ENCODE results near the gene ZNF334. TPM values are rescaled to one million over a fixed set of nuclear protein-coding genes. Genes with fewer than 3 reads are reported as not detected.

Gene ZNF334
- total and polyA plus RNA-seq, 2 of the 4 experiments (the other 2 are of a cell fraction) = 1.4 to 2.1 TPM

GRCh38 chr20:46520976-46521579, 7.7 kb upstream of the ZNF334 start:
- Histone ChIP-seq H3K36me3 (ENCODE audit: control insufficient read depth, insufficient read depth, low read length) (no peaks in the 10 kb centered on the region), H2AK5ac (ENCODE audit: low read depth, low read length) (no peak overlapping the region), H3K4me3 (ENCODE audit: insufficient read depth, low read depth, low read length) (no peak overlapping the region), H3K27ac (ENCODE audit: insufficient read depth, low read length) (no peak overlapping the region), H3K56ac (ENCODE audit: extremely low read depth, insufficient read depth, low read length) (no peak overlapping the region), H4K91ac (ENCODE audit: insufficient read depth, low read depth, low read length) (no peak overlapping the region), H2AFZ (replicated peaks; ENCODE audit: low read length, poor library complexity) (no peak overlapping the region), H3K79me1 (ENCODE audit: low read depth in 1 of 2, low read length in 2 of 2) (no peaks in the 10 kb centered on the region), H2BK120ac (ENCODE audit: low read depth, low read length) (no peak overlapping the region), H3K9me1 (ENCODE audit: insufficient read depth, low read length) (no peaks in the 10 kb centered on the region), H2AK9ac (replicated peaks; ENCODE audit: low read depth, low read length, poor library complexity) (no peak overlapping the region), H2BK15ac (ENCODE audit: low read depth, low read length) (no peak overlapping the region), H3K18ac (ENCODE audit: low read depth, low read length) (no peak overlapping the region), H3K4me2 (ENCODE audit: low read depth, low read length) (no peak overlapping the region), H3K4me1 (ENCODE audit: control insufficient read depth, insufficient read depth, low read length) (no peaks in the 10 kb centered on the region), H4K5ac (ENCODE audit: low read depth, low read length) (no peak overlapping the region), H3K9ac (ENCODE audit: low read depth, low read length) (no peak overlapping the region), H3K9me3 (ENCODE audit: control insufficient read depth, insufficient read depth, low read length) (no peaks in the 10 kb centered on the region), H3K14ac (replicated peaks; ENCODE audit: low read depth, low read length) (no peak overlapping the region), H2BK5ac (ENCODE audit: low read depth, low read length, poor library complexity, severe bottlenecking) (no peak overlapping the region), H4K8ac (ENCODE audit: low read depth in 2 of 2, low read length in 2 of 2) (no peak overlapping the region), H3K27me3 (ENCODE audit: control insufficient read depth, insufficient read depth, low read length) (no peaks in the 10 kb centered on the region), H4K20me1 (ENCODE audit: insufficient read depth, low read length) (no peaks in the 10 kb centered on the region), H3K4ac (ENCODE audit: low read depth, low read length) (no peak overlapping the region), H3K23ac (ENCODE audit: low read depth, low read length) (no peak overlapping the region), H2BK20ac (ENCODE audit: low read depth, low read length) (no peak overlapping the region)
- dilution Hi-C loops (cut with HindIII; ENCODE audit: low sequenced_read_pairs, unreplicated experiment) (no loop called here), intact Hi-C loops (cut with micrococcal nuclease) (loop anchor here (1.0 kb wide), 3 partner anchors 160 to 231 kb away; no protein-coding TSS in a partner anchor), in situ Hi-C loops (cut with MboI; ENCODE audit: low sequenced_read_pairs) (loop anchor here (5.0 kb wide), 1 partner anchor 161 kb away; no protein-coding TSS in a partner anchor)
- no TSS peak for BruUV-seq (replicated peaks)
- ChIA-PET CTCF (interaction anchor here (0.5 kb wide), 1 partner anchor 1898 kb away, joined by 4 read pairs; no protein-coding TSS in a partner anchor), POLR2A (ENCODE audit: unreplicated experiment) (no interaction called here)
- peak; percentile 10; the same call in 1 of the 2 replicates for TF ChIP-seq BHLHE40 (IDR thresholded peaks at IDR 0.05; ENCODE audit: low read depth, low read length)
- TF ChIP-seq CTCF (conservative IDR thresholded peaks at IDR 0.05; ENCODE audit: low read depth, low read length) = peak; percentile 77
- no peak for TF ChIP-seq MXI1 (IDR thresholded peaks at IDR 0.05; ENCODE audit: borderline replicate concordance, low read depth, low read length)
- TF ChIP-seq MAFK (IDR thresholded peaks at IDR 0.05; ENCODE audit: low read depth, low read length) = no peak
- no peak for TF ChIP-seq POLR2A (IDR thresholded peaks at IDR 0.05; ENCODE audit: low read depth, low read length)
- TF ChIP-seq SMC3 (IDR thresholded peaks at IDR 0.05; ENCODE audit: low read depth, low read length) = peak; percentile 64
- no peak for TF ChIP-seq ELK1 (IDR thresholded peaks at IDR 0.05; ENCODE audit: borderline replicate concordance, low read depth, low read length)
- peak; percentile 91 for TF ChIP-seq RAD21 (IDR thresholded peaks at IDR 0.05; ENCODE audit: low read length)
- ATAC-seq (ENCODE audit: low read depth) (peak; percentile 98), DNase-seq (peak; percentile 64)
- 0% methylated on average over 1 of the region's 4 CpGs; no CpG with 5 or more reads in 1 of the 2 experiments for WGBS, 2 experiments (ENCODE audit: extremely low coverage in 2 of 2, insufficient read length in 1 of 2)
